LHCN-M2 (cell line): Measurements from ENCODE around the gene DNAAF9. TPM values are rescaled to one million over a fixed set of nuclear protein-coding genes. Genes with fewer than 3 reads are reported as not detected.

Source experiments
- DNase-seq: peaks from one replicate; pipeline ENCODE4 v3.0.0-alpha.2; 2012; ENCODE audit warnings: low read depth
- total RNA-seq: library from RNA; depleted of rRNA; stranded (reverse); fragments of >200 nt; gene quantifications from 2 replicates; pipeline ENCODE4 v1.2.3, GENCODE V29; 2014; rRNA removed

DNAAF9 gene
- total RNA-seq, 1 experiment from 2014 or later, result 7.3 TPM

DNA sequence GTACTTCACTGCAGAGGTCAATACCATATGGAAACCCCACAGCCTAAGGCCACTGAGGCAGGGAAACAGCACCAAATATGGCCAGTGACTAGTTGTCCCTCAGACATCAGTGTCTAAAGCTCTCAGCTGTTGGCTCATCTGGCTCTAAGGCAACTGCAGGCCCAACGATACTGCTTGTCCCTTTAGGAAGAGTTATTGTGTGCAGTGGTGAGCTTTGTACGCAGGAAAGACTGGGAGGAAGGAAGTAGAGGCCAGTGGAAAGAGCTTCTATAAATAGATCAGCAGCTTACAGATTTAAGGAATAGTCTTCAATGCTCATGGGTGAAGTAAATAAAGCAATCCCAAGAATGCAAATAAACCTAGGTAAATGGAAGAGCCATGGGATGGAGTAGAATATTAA, 29.3 kb downstream of the DNAAF9 start:
- no peak for DNase-seq

DNA sequence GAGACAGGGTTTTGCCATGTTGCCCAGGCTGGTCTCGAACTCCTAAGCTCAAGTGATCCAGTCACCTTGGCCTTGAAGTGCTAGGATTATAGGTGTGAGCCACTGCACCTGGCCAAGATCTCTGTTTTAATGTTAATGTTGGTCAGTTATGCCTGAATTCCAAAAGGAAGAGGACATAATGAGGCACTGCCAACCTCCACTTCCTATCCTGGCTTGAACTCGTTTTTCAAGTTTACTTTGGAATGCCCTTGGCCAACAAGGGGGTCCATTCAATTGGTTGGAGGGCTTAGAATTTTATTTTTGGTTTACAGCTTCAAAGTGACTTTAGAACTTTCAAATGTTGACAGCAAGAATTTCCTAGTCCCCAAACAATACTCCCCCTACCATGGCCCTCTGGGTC, 29.8 kb downstream of the DNAAF9 start:
- DNase-seq, result no peak

DNA sequence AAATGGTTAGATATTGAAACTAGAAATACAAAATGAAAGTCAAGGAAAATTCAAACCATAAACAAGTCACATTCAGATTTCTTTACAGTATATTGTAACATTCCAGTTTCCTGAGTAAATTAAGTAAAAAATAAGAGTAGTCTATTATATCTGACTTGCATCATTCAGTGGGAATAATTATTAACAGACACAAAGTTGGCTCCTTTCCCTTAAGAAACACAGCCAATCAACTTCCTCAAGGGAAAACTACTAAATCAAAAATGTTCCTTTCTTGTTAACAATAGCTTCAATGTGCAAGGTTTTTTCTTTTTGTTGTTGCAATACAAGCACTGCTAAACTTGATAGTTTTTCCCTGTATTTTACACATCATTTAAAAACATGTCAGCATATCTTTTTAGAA, 33.2 kb downstream of the DNAAF9 start:
- DNase-seq, result no peak

DNA sequence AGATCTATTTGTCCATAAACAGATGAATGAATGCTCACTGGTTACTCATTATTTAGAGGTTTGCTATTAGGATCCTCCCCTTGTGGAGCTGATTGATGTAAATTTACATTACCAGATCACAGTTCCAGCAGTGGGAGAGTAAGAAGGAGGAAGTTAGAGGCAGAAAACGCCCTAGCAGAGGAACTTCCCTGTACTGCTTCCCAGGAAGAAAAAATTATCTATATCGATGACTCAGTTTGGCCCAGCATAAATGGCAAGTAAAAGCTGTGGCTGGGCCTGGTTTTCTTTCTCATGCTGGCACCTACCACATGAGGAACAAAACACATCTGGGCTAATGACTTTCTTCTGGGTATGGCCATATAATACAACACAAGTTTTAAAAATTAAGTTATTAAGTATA, 35.7 kb downstream of the DNAAF9 start:
- DNase-seq, result no peak

DNA sequence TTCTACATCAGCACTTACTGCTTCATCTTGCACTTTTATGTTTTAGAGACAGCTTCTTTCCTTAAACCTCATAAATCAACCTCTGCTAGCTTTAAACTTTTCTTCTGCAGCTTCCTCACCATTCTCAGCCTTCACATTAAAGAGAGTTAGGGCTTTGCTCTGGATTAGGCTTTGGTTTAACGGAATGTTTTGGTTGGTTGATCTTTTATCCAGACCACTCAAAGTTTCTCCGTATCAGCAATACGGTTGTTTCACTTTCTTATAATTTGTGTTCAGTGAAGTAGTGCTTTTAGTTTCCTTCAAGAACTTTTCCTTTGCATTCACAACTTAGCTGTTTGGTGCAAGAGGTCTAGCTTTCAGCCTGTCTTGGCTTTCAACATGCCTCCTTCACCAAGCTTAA, 40.4 kb downstream of the DNAAF9 start:
- DNase-seq, result no peak

DNA sequence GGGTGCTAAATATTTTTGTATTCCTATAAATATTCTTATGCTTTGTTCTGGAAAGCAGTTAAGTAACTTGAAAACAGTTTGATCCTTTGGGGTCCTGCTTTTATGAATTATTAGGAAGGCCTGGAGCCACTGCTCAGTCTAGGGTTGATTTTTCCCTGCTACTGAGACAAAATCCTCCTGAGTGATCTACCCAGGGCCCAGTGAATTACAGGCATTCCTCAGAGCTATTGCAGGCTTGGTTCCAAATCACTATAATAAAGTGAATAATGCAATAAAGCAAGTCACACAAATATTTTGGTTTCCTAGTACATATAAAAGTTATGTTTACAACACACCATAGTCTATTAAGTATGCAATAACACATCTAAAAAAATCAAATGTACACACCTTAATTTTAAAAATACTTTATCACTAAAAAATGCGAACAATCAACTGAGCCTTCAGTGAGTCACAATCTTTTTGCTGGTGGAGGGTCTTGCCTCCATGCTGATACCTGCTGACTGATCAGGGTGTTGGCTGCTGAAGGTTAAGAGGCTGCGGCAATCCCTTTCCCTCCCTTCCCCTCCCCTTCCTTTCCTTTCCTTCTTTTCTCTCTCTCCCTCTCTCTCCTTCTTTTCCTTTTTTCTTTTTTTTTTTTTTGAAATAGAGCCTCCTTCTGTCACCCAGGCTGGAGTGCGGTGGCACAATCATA, 43.0 kb downstream of the DNAAF9 start:
- DNase-seq, result no peak

DNA sequence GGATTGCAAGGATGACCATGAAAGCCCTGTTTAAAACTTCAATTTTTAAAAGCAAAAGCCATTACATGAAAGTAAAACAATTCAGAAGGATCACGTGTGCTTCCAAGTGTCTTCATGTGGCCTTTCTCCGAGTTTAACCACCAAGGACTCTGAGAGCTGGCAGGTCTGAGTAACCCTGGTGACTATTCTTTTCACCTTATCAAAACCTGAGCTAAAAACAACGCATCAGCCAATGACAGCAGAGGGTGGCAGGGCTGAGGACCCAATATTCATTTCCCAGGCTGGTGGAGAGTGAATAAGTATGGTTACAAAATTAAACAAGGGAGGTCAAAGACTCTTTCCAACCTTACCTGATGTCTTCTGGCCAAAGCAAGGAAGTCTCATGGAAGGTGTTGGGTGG, 46.7 kb downstream of the DNAAF9 start:
- DNase-seq, result no peak

DNA sequence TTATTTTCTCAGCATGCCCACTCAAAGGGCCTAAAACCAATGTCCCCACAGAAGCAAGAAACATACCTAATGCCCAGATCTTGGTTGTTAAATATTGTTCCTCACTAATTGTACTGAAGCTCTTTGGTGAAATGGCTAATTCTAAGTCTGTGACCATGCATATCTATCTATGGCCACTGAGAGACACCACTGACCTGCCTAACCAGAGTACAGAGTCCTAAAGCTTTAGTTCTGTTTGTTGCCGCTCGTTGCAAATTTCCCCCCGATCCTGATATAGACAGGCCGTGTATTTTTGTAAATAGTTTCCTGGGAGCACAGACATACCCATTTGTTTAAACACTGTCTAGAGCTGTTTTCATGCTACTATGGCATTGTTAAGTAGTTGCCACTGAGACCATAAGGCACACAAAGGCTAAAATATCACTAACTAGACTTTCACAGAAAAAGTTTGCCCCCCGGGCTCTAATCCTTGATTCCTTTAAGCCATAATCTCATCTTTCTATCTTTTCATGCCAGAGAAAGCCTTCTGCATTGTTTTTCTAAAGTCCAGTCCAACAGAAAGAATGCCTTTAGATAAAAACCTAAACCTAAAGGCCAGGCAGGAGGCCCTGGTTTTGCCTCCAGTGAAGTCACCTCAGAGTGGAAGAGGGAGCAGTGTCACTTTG, 48.7 kb downstream of the DNAAF9 start:
- DNase-seq, result no peak

Other genes with a start within 250 kb of the DNAAF9 start
- gene FASTKD5, start 247.8 kb downstream of the DNAAF9 start, total RNA-seq, result 22.9 and 24.7 TPM in 2 replicates
- gene UBOX5, start 247.8 kb downstream of the DNAAF9 start, total RNA-seq, result 5.1 and 5.3 TPM in 2 replicates
- 5.5 and 6.7 TPM in 2 replicates for gene LZTS3, start 234.1 kb downstream of the DNAAF9 start, total RNA-seq
- 51.3 and 52.6 TPM in 2 replicates for gene DDRGK1, start 203.0 kb downstream of the DNAAF9 start, total RNA-seq
- gene ITPA, start 198.2 kb downstream of the DNAAF9 start, total RNA-seq, result 66.0 and 71.0 TPM in 2 replicates
- 3.1 and 3.7 TPM in 2 replicates for gene SLC4A11, start 168.5 kb downstream of the DNAAF9 start, total RNA-seq
- 19.9 and 23.8 TPM in 2 replicates for gene ATRN, start 63.3 kb upstream of the DNAAF9 start, total RNA-seq